Astrocyte (in vitro differentiated cells and primary cell): ENCODE data around the gene PATJ. TPM values are rescaled to one million over a fixed set of nuclear protein-coding genes. Genes with fewer than 3 reads are reported as not detected.

Source experiments
- DNase-seq: peaks from one replicate; pipeline ENCODE4 v3.0.0-alpha.2; 2010; ENCODE audit warnings: low read depth
- FAIRE-seq: peaks from 2 replicates; lab custom pipeline; 2011; peaks lifted over from hg19 to GRCh38; lab: Jason Lieb, UNC
- H2AFZ ChIP-seq: 2 replicates; pipeline ENCODE4 v1.6.0; 2012; ENCODE audit warnings: low read depth, low read length, inconsistent platforms
- H3K27ac ChIP-seq: 2 replicates; pipeline ENCODE4 v1.5.1; 2011; ENCODE audit warnings: low read depth, low read length, inconsistent platforms
- H3K27me3 ChIP-seq: 2 replicates; pipeline ENCODE4 v1.6.0; 2011; ENCODE audit warnings: low read length, inconsistent platforms; ENCODE audit not compliant: insufficient read depth
- H3K36me3 ChIP-seq: 2 replicates; pipeline ENCODE4 v1.5.1; 2011; ENCODE audit warnings: low read length, inconsistent platforms; ENCODE audit not compliant: insufficient read depth
- H3K4me1 ChIP-seq: 2 replicates; pipeline ENCODE4 v1.5.1; 2011; ENCODE audit warnings: low read length, inconsistent platforms; ENCODE audit not compliant: insufficient read depth
- H3K4me2 ChIP-seq: 2 replicates; pipeline ENCODE4 v1.6.0; 2012; ENCODE audit warnings: low read length, inconsistent platforms
- H3K4me3 ChIP-seq: 2 replicates; pipeline ENCODE4 v1.5.1; 2011; ENCODE audit warnings: low read depth, mild to moderate bottlenecking, low read length, inconsistent platforms; ENCODE audit not compliant: insufficient read depth
- H3K79me2 ChIP-seq: 2 replicates; pipeline ENCODE4 v1.6.0; 2012; ENCODE audit warnings: mild to moderate bottlenecking, low read length, inconsistent platforms; ENCODE audit not compliant: insufficient read depth
- H3K9ac ChIP-seq: 2 replicates; pipeline ENCODE4 v1.6.0; 2012; ENCODE audit warnings: mild to moderate bottlenecking, low read length, inconsistent platforms
- H3K9me3 ChIP-seq: 2 replicates; pipeline ENCODE4 v1.5.1; 2012; ENCODE audit warnings: low read depth, mild to moderate bottlenecking, low read length, inconsistent platforms; ENCODE audit not compliant: insufficient read depth
- H4K20me1 ChIP-seq: 2 replicates; pipeline ENCODE4 v1.6.0; 2012; ENCODE audit warnings: low read length, inconsistent platforms; ENCODE audit not compliant: insufficient read depth
- H3K27ac Mint-ChIP-seq: one replicate; pipeline ENCODE4 v1.8.0; 2021; ENCODE audit warnings: mild to moderate bottlenecking, mixed read lengths; ENCODE audit not compliant: unreplicated experiment
- H3K27me3 Mint-ChIP-seq: one replicate; pipeline ENCODE4 v1.8.0; 2021; ENCODE audit warnings: low read depth, mixed read lengths; ENCODE audit not compliant: unreplicated experiment
- H3K36me3 Mint-ChIP-seq: one replicate; pipeline ENCODE4 v1.8.0; 2021; ENCODE audit warnings: low read depth, mixed read lengths; ENCODE audit not compliant: unreplicated experiment
- H3K4me1 Mint-ChIP-seq: one replicate; pipeline ENCODE4 v1.8.0; 2021; ENCODE audit warnings: low read depth, mixed read lengths; ENCODE audit not compliant: unreplicated experiment
- H3K4me3 Mint-ChIP-seq: one replicate; pipeline ENCODE4 v1.8.0; 2021; ENCODE audit warnings: mild to moderate bottlenecking, moderate library complexity, mixed read lengths; ENCODE audit not compliant: unreplicated experiment
- H3K9me3 Mint-ChIP-seq: one replicate; pipeline ENCODE4 v1.8.0; 2021; ENCODE audit warnings: mild to moderate bottlenecking, mixed read lengths; ENCODE audit not compliant: unreplicated experiment
- EZH2 ChIP-seq: IDR thresholded peaks from 2 replicates; pipeline ENCODE4 v1.6.1; 2012; ENCODE audit warnings: mild to moderate bottlenecking, low read length, inconsistent platforms; ENCODE audit not compliant: insufficient read depth
- total RNA-seq: library from RNA; stranded (reverse); gene quantifications from 2 replicates; pipeline ENCODE4 v1.2.1, GENCODE V29; 2021
- TF ChIP-seq, protein P1 (sequence below): IDR thresholded peaks from 2 replicates; pipeline ENCODE4 v1.5.1; 2011; ENCODE audit warnings: low read depth, mild to moderate bottlenecking, inconsistent platforms, low read length, moderate library complexity; ENCODE audit not compliant: insufficient read depth

PATJ gene
- total RNA-seq, 1 donor from 2014 or later: 11.0 TPM

DNA sequence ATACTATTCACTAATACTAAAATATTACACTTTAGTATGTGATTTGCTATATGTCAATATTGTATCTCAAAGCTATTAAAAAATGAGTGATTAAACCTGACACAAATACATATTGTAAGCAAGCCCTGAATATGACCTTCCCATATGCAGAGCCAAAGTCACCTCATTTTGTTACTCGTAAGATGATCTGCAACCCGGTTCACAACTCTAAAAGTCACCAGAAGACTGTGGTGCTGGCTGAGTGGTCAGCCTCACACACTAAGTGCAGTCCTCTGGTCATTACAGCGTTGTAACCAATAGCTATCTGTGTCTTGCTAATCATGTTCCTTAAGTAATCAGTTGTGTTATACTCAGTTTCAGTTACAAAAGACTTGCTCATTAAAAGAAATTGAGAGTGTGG lies 254.8 kb downstream of the PATJ start:
- no peak for DNase-seq
- FAIRE-seq: no peak
- Mint-ChIP-seq H3K4me3 (no peak overlapping the region), H3K4me1 (peaks cover 12% of the 10 kb centered on the region), H3K27ac (no peak overlapping the region), H3K36me3 (no peaks in the 10 kb centered on the region), H3K9me3 (no peaks in the 10 kb centered on the region), H3K27me3 (no peaks in the 10 kb centered on the region)
- peaks cover 3% of the 10 kb centered on the region for H3K4me1 ChIP-seq
- no peak overlapping the region for H3K4me3 ChIP-seq
- no peak overlapping the region for H3K4me2 ChIP-seq
- no peaks in the 10 kb centered on the region for H4K20me1 ChIP-seq
- no peaks in the 10 kb centered on the region for H3K79me2 ChIP-seq
- no peaks in the 10 kb centered on the region for H3K9me3 ChIP-seq
- TF ChIP-seq EZH2: no peak
- TF ChIP-seq, protein P1, sequence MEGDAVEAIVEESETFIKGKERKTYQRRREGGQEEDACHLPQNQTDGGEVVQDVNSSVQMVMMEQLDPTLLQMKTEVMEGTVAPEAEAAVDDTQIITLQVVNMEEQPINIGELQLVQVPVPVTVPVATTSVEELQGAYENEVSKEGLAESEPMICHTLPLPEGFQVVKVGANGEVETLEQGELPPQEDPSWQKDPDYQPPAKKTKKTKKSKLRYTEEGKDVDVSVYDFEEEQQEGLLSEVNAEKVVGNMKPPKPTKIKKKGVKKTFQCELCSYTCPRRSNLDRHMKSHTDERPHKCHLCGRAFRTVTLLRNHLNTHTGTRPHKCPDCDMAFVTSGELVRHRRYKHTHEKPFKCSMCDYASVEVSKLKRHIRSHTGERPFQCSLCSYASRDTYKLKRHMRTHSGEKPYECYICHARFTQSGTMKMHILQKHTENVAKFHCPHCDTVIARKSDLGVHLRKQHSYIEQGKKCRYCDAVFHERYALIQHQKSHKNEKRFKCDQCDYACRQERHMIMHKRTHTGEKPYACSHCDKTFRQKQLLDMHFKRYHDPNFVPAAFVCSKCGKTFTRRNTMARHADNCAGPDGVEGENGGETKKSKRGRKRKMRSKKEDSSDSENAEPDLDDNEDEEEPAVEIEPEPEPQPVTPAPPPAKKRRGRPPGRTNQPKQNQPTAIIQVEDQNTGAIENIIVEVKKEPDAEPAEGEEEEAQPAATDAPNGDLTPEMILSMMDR: no peak
- no peaks in the 10 kb centered on the region for H3K27me3 ChIP-seq
- H3K9ac ChIP-seq: no peak overlapping the region
- H2AFZ ChIP-seq: no peak overlapping the region
- H3K36me3 ChIP-seq: no peaks in the 10 kb centered on the region
- no peak overlapping the region for H3K27ac ChIP-seq

DNA sequence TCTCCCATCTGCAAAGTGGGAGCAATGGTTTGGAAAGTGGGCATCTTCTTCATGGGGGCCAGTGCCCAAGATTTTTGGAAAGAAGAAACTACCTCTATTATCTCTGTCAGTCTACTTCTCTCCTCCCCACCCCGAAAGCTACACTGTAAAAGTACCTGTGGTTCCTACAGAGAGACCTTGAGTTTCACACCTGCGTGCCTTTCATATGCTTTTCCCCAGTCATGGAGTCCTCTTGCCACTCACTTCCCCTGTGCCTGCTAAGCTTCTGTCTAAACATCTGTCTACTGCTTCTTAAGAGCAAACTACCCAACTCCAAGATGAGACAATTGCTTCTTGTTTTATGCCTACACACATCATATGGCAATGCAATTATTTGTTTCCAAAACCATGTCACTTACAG lies 261.5 kb downstream of the PATJ start:
- Histone ChIP-seq H3K79me2 (no peaks in the 10 kb centered on the region), H4K20me1 (no peaks in the 10 kb centered on the region), H3K36me3 (no peaks in the 10 kb centered on the region), H3K9ac (no peak overlapping the region), H3K4me2 (no peak overlapping the region), H3K4me3 (no peak overlapping the region), H3K27ac (no peak overlapping the region), H3K27me3 (no peaks in the 10 kb centered on the region), H3K9me3 (no peaks in the 10 kb centered on the region), H2AFZ (no peak overlapping the region), H3K4me1 (no peaks in the 10 kb centered on the region)
- FAIRE-seq (no peak), DNase-seq (no peak)
- Mint-ChIP-seq H3K27me3 (no peaks in the 10 kb centered on the region), H3K4me1 (no peaks in the 10 kb centered on the region), H3K4me3 (no peak overlapping the region), H3K27ac (no peak overlapping the region), H3K36me3 (no peaks in the 10 kb centered on the region), H3K9me3 (no peaks in the 10 kb centered on the region)
- no peak for TF ChIP-seq EZH2
- TF ChIP-seq, protein P1: no peak

DNA sequence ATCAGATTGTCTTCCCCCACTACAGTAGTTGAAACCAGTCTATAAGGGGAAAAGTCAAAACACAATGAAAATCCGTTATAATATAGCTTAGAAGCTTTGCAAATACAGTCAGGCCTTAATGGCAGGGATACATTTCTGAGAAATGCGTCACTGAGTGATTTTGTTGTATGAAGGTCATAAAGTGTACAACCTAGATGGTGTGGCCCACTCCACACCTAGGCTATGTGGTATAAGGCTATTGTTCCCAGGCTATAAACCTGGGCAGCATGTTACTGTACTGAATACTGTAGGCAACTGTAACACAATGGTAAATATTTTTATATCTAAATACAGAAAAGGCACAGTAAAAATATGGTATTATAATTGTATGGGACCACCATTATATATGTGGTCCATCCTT lies 264.4 kb downstream of the PATJ start:
- Histone ChIP-seq H3K27me3 (no peaks in the 10 kb centered on the region), H3K9ac (no peak overlapping the region), H3K4me1 (no peaks in the 10 kb centered on the region), H3K27ac (no peak overlapping the region), H2AFZ (no peak overlapping the region), H3K4me3 (no peak overlapping the region), H4K20me1 (no peaks in the 10 kb centered on the region), H3K79me2 (no peaks in the 10 kb centered on the region), H3K36me3 (no peaks in the 10 kb centered on the region), H3K4me2 (no peak overlapping the region), H3K9me3 (no peaks in the 10 kb centered on the region)
- no peak for DNase-seq
- H3K9me3 Mint-ChIP-seq: no peaks in the 10 kb centered on the region
- no peak overlapping the region for H3K4me3 Mint-ChIP-seq
- TF ChIP-seq, protein P1: no peak
- no peak for TF ChIP-seq EZH2
- no peaks in the 10 kb centered on the region for H3K4me1 Mint-ChIP-seq
- H3K27me3 Mint-ChIP-seq: no peaks in the 10 kb centered on the region
- FAIRE-seq: no peak
- no peak overlapping the region for H3K27ac Mint-ChIP-seq
- no peaks in the 10 kb centered on the region for H3K36me3 Mint-ChIP-seq
